GM12878 (cell line): ENCODE data around the gene SCIN.

Experiments
- BCL11A ChIP-seq: IDR thresholded peaks from 2 replicates; pipeline ENCODE4 v1.6.1; 2011; ENCODE audit warnings: low read depth, low read length
- CEBPB ChIP-seq, 2 experiments: fragments of 150-350 bp in 1 of 2; IDR thresholded peaks; 2 replicates each; pipeline ENCODE4 v1.6.1; 2012 to 2014; ENCODE audit warnings: low read depth in 2 of 2, low read length in 2 of 2, borderline replicate concordance in 1 of 2, inconsistent platforms in 1 of 2
- CTCF ChIP-seq, 3 experiments: IDR thresholded peaks in 2 of 3; conservative IDR thresholded peaks in 1 of 3; 2 replicates each; pipeline ENCODE4 v1.5.1; 2011; ENCODE audit warnings: low read depth in 3 of 3, low read length in 3 of 3, mild to moderate bottlenecking in 3 of 3, control low read depth in 2 of 3, moderate library complexity in 2 of 3, inconsistent platforms in 1 of 3, mixed read lengths in 1 of 3; ENCODE audit not compliant: control insufficient read depth in 2 of 3, insufficient read depth in 1 of 3; ENCODE audit errors: extremely low read depth in 1 of 3
- E2F8 ChIP-seq: fragments of 450-650 bp; IDR thresholded peaks from 2 replicates; pipeline ENCODE4 v1.6.1; 2018; ENCODE audit warnings: mild to moderate bottlenecking, low read depth, moderate library complexity; ENCODE audit not compliant: partially characterized antibody
- EGR1 ChIP-seq, 2 experiments: IDR thresholded peaks; 1 replicate in 1 of 2; 2 replicates in 1 of 2; pipeline ENCODE4 v1.6.1; 2011 to 2012; ENCODE audit warnings: low read depth in 2 of 2, low read length in 2 of 2, borderline replicate concordance in 1 of 2, mild to moderate bottlenecking in 1 of 2, moderate library complexity in 1 of 2
- ETV6 ChIP-seq, 2 experiments: fragments of 450-650 bp in 1 of 2; IDR thresholded peaks in 1 of 2; conservative IDR thresholded peaks in 1 of 2; 2 replicates each; pipeline ENCODE4 v1.6.1; 2014; ENCODE audit warnings: antibody characterized with exemption in 1 of 2, borderline replicate concordance in 1 of 2, low read depth in 1 of 2, mild to moderate bottlenecking in 1 of 2, moderate library complexity in 1 of 2
- EZH2 ChIP-seq: IDR thresholded peaks from 2 replicates; pipeline ENCODE4 v1.6.1; 2012; ENCODE audit warnings: low read depth, mild to moderate bottlenecking, control low read depth, inconsistent platforms, low read length, borderline replicate concordance; ENCODE audit not compliant: control insufficient read depth
- NRF1 ChIP-seq: conservative IDR thresholded peaks from 2 replicates; pipeline ENCODE4 v1.6.1; 2011; ENCODE audit warnings: mild to moderate bottlenecking, low read depth, low read length, improper control_type of control experiment
- RAD21 ChIP-seq: IDR thresholded peaks from 2 replicates; pipeline ENCODE4 v1.6.1; 2011; ENCODE audit warnings: mild to moderate bottlenecking, low read depth, low read length, moderate library complexity; ENCODE audit not compliant: insufficient read depth
- SMC3 ChIP-seq: IDR thresholded peaks from 2 replicates; pipeline ENCODE4 v1.6.1; 2011; ENCODE audit warnings: low read length, improper control_type of control experiment, borderline replicate concordance
- TAF1 ChIP-seq: IDR thresholded peaks from 2 replicates; pipeline ENCODE4 v1.6.1; 2011; ENCODE audit warnings: mild to moderate bottlenecking, low read depth, low read length, borderline replicate concordance
- ZBTB33 ChIP-seq: fragments of 450-650 bp; IDR thresholded peaks from 2 replicates; pipeline ENCODE4 v1.6.1; 2017; ENCODE audit warnings: mild to moderate bottlenecking

- TF ChIP-seq E2F8, result no peak
- no peak for TF ChIP-seq EGR1 (IDR thresholded peaks at IDR 0.05; ENCODE audit: borderline replicate concordance in 1 of 2, low read depth in 2 of 2, low read length in 2 of 2)
- TF ChIP-seq ZBTB33, result no peak
- TF ChIP-seq SMC3, result no peak
- TF ChIP-seq NRF1, result no peak
- no peak for TF ChIP-seq BCL11A
- TF ChIP-seq CTCF (IDR thresholded peaks at IDR 0.05 in 2 of 3, conservative IDR thresholded peaks at IDR 0.05 in 1 of 3; ENCODE audit: control insufficient read depth in 2 of 3, extremely low read depth in 1 of 3, insufficient read depth in 1 of 3, low read depth in 3 of 3, low read length in 3 of 3), result no peak
- no peak for TF ChIP-seq EZH2
- no peak for TF ChIP-seq ETV6 (conservative IDR thresholded peaks at IDR 0.05 in 1 of 2, IDR thresholded peaks at IDR 0.05 in 1 of 2; ENCODE audit: borderline replicate concordance in 1 of 2, low read depth in 1 of 2)
- TF ChIP-seq CEBPB (IDR thresholded peaks at IDR 0.05; ENCODE audit: borderline replicate concordance in 1 of 2, low read depth in 2 of 2, low read length in 2 of 2), result no peak
- no peak for TF ChIP-seq RAD21
- TF ChIP-seq TAF1, result no peak
These were observed 13.4 kb downstream of the SCIN start for GRCh38 chr7:12583922-12584321.
